Mesendoderm (in vitro differentiated cells): Measurements from ENCODE around the gene HLTF.
"Not testable (repeated sequence)": the region's sequence is repeated elsewhere in the genome, so short reads cannot be mapped to it uniquely, and the experiment has no call there.

Experiments used
- DNase-seq: peaks from one replicate; pipeline ENCODE4 v3.0.0; 2013
- H2AK5ac ChIP-seq: 2 replicates; pipeline ENCODE4 v1.6.1; 2013; ENCODE audit warnings: low read length, inconsistent platforms
- H2BK120ac ChIP-seq: 2 replicates; pipeline ENCODE4 v1.6.1; 2013; ENCODE audit warnings: low read depth, mild to moderate bottlenecking, low read length, moderate library complexity, mixed read lengths
- H2BK15ac ChIP-seq: replicated peaks from 2 replicates; pipeline ENCODE4 v1.6.1; 2013; ENCODE audit warnings: low read depth, mild to moderate bottlenecking, moderate library complexity
- H2BK5ac ChIP-seq: 2 replicates; pipeline ENCODE4 v1.6.1; 2013; ENCODE audit warnings: low read length, inconsistent platforms
- H3K18ac ChIP-seq: 2 replicates; pipeline ENCODE4 v1.6.1; 2013; ENCODE audit warnings: mild to moderate bottlenecking, low read length, mixed read lengths
- H3K23ac ChIP-seq: one replicate; pipeline ENCODE4 v1.6.1; 2013; ENCODE audit warnings: low read length
- H3K27ac ChIP-seq: 2 replicates; pipeline ENCODE4 v1.5.1; 2013; ENCODE audit warnings: low read depth, mild to moderate bottlenecking, inconsistent platforms, low read length, moderate library complexity
- H3K27me3 ChIP-seq: 2 replicates; pipeline ENCODE4 v1.6.1; 2013; ENCODE audit warnings: low read length, control low read depth, mild to moderate bottlenecking, inconsistent platforms; ENCODE audit not compliant: insufficient read depth, poor library complexity
- H3K36me3 ChIP-seq: 2 replicates; pipeline ENCODE4 v1.6.1; 2013; ENCODE audit warnings: low read length, inconsistent platforms; ENCODE audit not compliant: control insufficient read depth, insufficient read depth
- H3K4ac ChIP-seq: one replicate; pipeline ENCODE4 v1.6.1; 2013; ENCODE audit warnings: low read depth, mild to moderate bottlenecking, low read length, moderate library complexity
- H3K4me1 ChIP-seq: 2 replicates; pipeline ENCODE4 v1.6.1; 2013; ENCODE audit warnings: low read depth, low read length, inconsistent platforms; ENCODE audit not compliant: control insufficient read depth
- H3K4me2 ChIP-seq: 2 replicates; pipeline ENCODE4 v1.6.1; 2013; ENCODE audit warnings: low read length
- H3K4me3 ChIP-seq: 2 replicates; pipeline ENCODE4 v1.5.1; 2013; ENCODE audit warnings: mild to moderate bottlenecking, low read length
- H3K56ac ChIP-seq: one replicate; pipeline ENCODE4 v1.6.1; 2013; ENCODE audit warnings: low read length
- H3K79me1 ChIP-seq: 2 replicates; pipeline ENCODE4 v1.6.1; 2013; ENCODE audit warnings: low read length, inconsistent platforms
- H3K79me2 ChIP-seq: 2 replicates; pipeline ENCODE4 v1.6.1; 2013; ENCODE audit warnings: mild to moderate bottlenecking, low read length; ENCODE audit not compliant: control insufficient read depth, insufficient read depth
- H3K9ac ChIP-seq: 2 replicates; pipeline ENCODE4 v1.6.1; 2013; ENCODE audit warnings: low read length, inconsistent platforms
- H4K5ac ChIP-seq: one replicate; pipeline ENCODE4 v1.6.1; 2013; ENCODE audit warnings: low read length
- H4K8ac ChIP-seq: one replicate; pipeline ENCODE4 v1.6.1; 2013; ENCODE audit warnings: low read depth, mild to moderate bottlenecking, control low read depth, low read length, moderate library complexity
- WGBS: extraction: QIAGEN DNeasy Blood & Tissue Kit; methylation state at CpG from one replicate; pipeline ENCODE4 v1.1.7; 2013; ENCODE audit warnings: low lambda C conversion rate, missing lambda C conversion rate; ENCODE audit not compliant: insufficient coverage; ENCODE audit errors: extremely low coverage; 5-methylcytosine and 5-hydroxymethylcytosine counted together

The HLTF gene

GRCh38 chr3:148992635-148993255 is 93.6 kb downstream of the HLTF start:
- no peak overlapping the region for H3K27ac ChIP-seq

DNA sequence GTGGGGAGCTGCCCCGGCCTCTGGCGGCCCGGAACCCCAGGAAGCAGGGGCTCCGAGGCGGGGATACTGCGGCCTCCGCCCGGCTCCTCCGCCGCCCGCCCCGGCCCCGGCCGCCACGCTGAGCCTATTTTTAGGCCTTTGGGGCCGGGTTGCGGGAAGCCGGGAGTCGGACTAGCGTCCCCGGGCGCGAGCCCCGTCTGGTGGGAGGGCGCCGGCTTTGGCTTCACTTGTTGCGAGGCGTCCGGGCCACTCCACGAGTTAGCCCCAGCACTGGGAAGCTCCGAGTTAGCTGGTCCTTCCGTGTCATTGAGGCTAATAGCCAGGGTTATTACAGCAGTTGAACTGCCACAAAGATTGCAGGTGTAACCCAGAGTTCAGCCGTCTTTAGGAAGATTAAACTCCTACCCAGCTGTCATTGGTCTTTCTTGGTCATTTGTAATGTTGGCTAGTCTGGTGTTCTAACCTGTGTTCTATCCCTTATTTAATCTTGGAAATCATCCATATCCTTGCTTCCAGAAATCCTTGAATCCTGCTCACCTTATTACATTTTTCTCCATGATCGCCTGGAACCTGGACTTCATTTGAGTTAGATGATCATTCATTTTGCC is 94.2 kb downstream of the HLTF start:
- WGBS = no CpG with 5 or more reads among the region's 34 CpGs
- peak overlapping the region; percentile 56 for H3K4me2 ChIP-seq
- DNase-seq = peak; percentile 40
- H3K27ac ChIP-seq = peak overlapping the region; percentile 58
- no peak overlapping the region for H2BK120ac ChIP-seq
- H3K23ac ChIP-seq = no peak overlapping the region
- no peaks in the 10 kb centered on the region for H3K36me3 ChIP-seq
- no peaks in the 10 kb centered on the region for H3K79me2 ChIP-seq
- no peaks in the 10 kb centered on the region for H3K79me1 ChIP-seq
- H3K4me3 ChIP-seq = peak overlapping the region; percentile 31
- no peaks in the 10 kb centered on the region for H3K4me1 ChIP-seq
- H3K27me3 ChIP-seq = no peaks in the 10 kb centered on the region
- peak overlapping the region; percentile 88 for H3K56ac ChIP-seq
- H2AK5ac ChIP-seq = no peak overlapping the region
- H4K5ac ChIP-seq = no peak overlapping the region
- H3K18ac ChIP-seq = peak overlapping the region; percentile 93
- H3K4ac ChIP-seq = no peak overlapping the region
- H4K8ac ChIP-seq = no peak overlapping the region
- H3K9ac ChIP-seq = peak overlapping the region; percentile 74
- H2BK15ac ChIP-seq = no peak overlapping the region
- no peak overlapping the region for H2BK5ac ChIP-seq

More at GRCh38 chr3:148992635-148993255, 93.6 kb downstream of the HLTF start:
- H3K9ac ChIP-seq = no peak overlapping the region
- H3K79me1 ChIP-seq = no peaks in the 10 kb centered on the region
- H3K4me3 ChIP-seq = no peak overlapping the region
- H2BK120ac ChIP-seq = no peak overlapping the region
- H2AK5ac ChIP-seq = no peak overlapping the region
- no CpG with 5 or more reads among the region's 10 CpGs for WGBS
- no peak overlapping the region for H4K8ac ChIP-seq
- H4K5ac ChIP-seq = no peak overlapping the region
- H3K4ac ChIP-seq = no peak overlapping the region
- H3K18ac ChIP-seq = no peak overlapping the region
- no peak overlapping the region for H3K23ac ChIP-seq
- no peaks in the 10 kb centered on the region for H3K27me3 ChIP-seq
- DNase-seq = no peak
- no peak overlapping the region for H3K56ac ChIP-seq
- no peaks in the 10 kb centered on the region for H3K4me1 ChIP-seq
- no peaks in the 10 kb centered on the region for H3K79me2 ChIP-seq
- no peak overlapping the region for H2BK15ac ChIP-seq
- no peaks in the 10 kb centered on the region for H3K36me3 ChIP-seq
- H3K4me2 ChIP-seq = no peak overlapping the region
- no peak overlapping the region for H2BK5ac ChIP-seq

DNA sequence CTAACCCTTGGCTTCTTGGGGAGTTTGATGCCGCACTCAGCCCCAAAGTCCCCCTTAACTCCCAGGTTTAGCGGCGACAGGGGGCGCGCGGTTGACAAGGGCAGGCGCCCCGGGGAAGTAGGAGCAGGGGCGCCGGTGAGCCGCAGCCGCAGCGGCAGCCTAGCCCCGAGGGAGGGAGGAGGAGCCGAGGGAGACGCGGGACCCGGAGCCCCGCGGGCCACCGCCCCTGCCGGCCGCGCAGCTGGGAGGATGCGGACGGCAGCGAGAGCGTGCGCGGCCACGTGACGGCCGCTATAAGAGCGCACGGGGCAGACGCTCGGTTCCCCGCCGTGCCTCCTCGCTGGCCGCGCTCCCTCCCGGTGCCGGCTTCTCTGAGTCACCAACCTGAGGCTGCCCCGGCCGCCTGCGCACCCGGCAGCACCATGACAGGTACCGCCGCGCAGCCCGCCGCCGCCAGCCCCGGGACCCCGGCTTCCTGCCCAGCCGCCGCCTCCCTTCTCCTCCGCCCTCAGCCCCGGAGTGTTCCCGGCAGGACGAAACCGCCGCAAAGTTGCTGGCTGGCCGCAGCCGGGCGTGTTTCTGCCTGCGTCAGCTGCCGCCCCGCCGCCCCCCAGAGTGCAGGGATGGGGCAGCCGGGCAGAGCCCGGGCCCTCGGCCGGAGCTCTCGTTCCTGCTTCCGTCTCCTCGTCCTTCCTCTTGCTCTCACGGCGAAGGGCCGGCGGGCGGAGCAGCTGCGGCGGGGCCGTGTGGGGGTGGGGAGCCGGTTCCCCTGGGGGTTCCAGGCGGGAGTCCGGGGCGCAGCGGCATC is 94.9 kb downstream of the HLTF start, which contains the start of gene GYG1:
Gene GYG1 (plus strand): TSS at position 322 of the 808 bp plus-strand sequence. CDS start 101 bp downstream, at position 423.
- Histone ChIP-seq H3K27ac (peak within 1 kb of the TSS; percentile 58), H3K4me3 (peak within 1 kb of the TSS; percentile 31), H3K79me1 (no peaks in the 10 kb centered on the region), H3K18ac (peak within 1 kb of the TSS; percentile 93), H3K27me3 (no peaks in the 10 kb centered on the region), H2BK5ac (no peak within 1 kb of the TSS), H2BK120ac (no peak within 1 kb of the TSS), H3K4me2 (peak within 1 kb of the TSS; percentile 56), H3K79me2 (no peaks in the 10 kb centered on the region), H3K36me3 (no peaks in the 10 kb centered on the region), H2BK15ac (no peak within 1 kb of the TSS), H4K5ac (no peak within 1 kb of the TSS), H3K56ac (peak within 1 kb of the TSS; percentile 88), H3K9ac (peak within 1 kb of the TSS; percentile 74), H3K4me1 (no peaks in the 10 kb centered on the region), H3K23ac (no peak within 1 kb of the TSS), H2AK5ac (no peak within 1 kb of the TSS), H4K8ac (peak within 1 kb of the TSS; percentile 83), H3K4ac (no peak within 1 kb of the TSS)
- DNase-seq = peak; percentile 86
- no CpG with 5 or more reads among the region's 91 CpGs for WGBS

- Histone ChIP-seq H3K27ac (no peak overlapping the region), H2BK5ac (no peak overlapping the region), H3K18ac (no peak overlapping the region), H2BK15ac (no peak overlapping the region), H3K4me1 (no peaks in the 10 kb centered on the region), H3K79me2 (no peaks in the 10 kb centered on the region), H3K27me3 (no peaks in the 10 kb centered on the region), H3K36me3 (no peaks in the 10 kb centered on the region), H2AK5ac (no peak overlapping the region), H3K23ac (no peak overlapping the region), H3K4me3 (no peak overlapping the region), H3K9ac (no peak overlapping the region), H3K56ac (no peak overlapping the region), H2BK120ac (no peak overlapping the region), H4K5ac (no peak overlapping the region), H3K4ac (no peak overlapping the region), H3K79me1 (no peaks in the 10 kb centered on the region), H4K8ac (no peak overlapping the region), H3K4me2 (no peak overlapping the region)
- WGBS = no CpG with 5 or more reads among the region's 4 CpGs
- no peak for DNase-seq
Measured at GRCh38 chr3:148990236-148990635, 96.1 kb downstream of the HLTF start.

GRCh38 chr3:148987551-148987950 is 98.8 kb downstream of the HLTF start:
- not testable (repeated sequence) for H3K18ac ChIP-seq, H3K27me3 ChIP-seq

More at GRCh38 chr3:148987551-148987950, 98.8 kb downstream of the HLTF start:
- H3K79me1 ChIP-seq, H3K4me2 ChIP-seq, DNase-seq, H2AK5ac ChIP-seq, H3K56ac ChIP-seq, H3K36me3 ChIP-seq, H2BK15ac ChIP-seq, H3K9ac ChIP-seq, H2BK5ac ChIP-seq, H3K27ac ChIP-seq, H3K4ac ChIP-seq, H3K4me3 ChIP-seq, H4K8ac ChIP-seq, H2BK120ac ChIP-seq, H4K5ac ChIP-seq, H3K23ac ChIP-seq, H3K79me2 ChIP-seq, H3K4me1 ChIP-seq: not testable (repeated sequence)
- WGBS = no CpG with 5 or more reads among the region's 29 CpGs
